ENCODE results near the gene COQ3. TPM values are rescaled to one million over a fixed set of nuclear protein-coding genes. Genes with fewer than 3 reads are reported as not detected.

COQ3 gene
- total RNA-seq, 1 experiment from 2014 or later, result 10.9 TPM

DNA sequence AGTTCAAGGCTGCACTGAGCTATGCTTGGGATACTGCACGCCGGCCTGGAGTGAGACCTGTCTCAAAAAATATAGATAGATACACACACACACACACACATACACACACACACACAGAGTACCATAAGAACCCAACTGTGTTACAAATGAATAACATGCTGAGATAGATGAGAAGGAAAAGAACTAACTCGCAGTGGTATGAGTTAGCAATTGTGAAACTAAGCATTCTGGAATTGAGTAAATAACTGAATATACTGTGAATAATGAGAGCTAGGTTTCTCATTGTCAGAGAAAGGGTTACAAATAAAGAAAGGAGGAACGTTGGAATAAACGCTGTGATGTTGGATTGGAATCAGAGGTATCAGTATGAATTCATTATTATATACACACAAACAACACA is 30.0 kb downstream of the COQ3 start:
- Histone ChIP-seq H3K27me3 (ENCODE audit: insufficient read depth, low read length) (no peaks in the 10 kb centered on the region), H4K8ac (replicated peaks; ENCODE audit: insufficient read length, low read depth, low read length) (no peak overlapping the region), H2AFZ (ENCODE audit: low read length) (no peak overlapping the region), H3K23me2 (ENCODE audit: insufficient read length, low read depth, low read length, poor library complexity, severe bottlenecking) (no peaks in the 10 kb centered on the region), H3K18ac (ENCODE audit: insufficient read length, low read depth, low read length) (no peak overlapping the region), H2BK20ac (ENCODE audit: low read depth, low read length, poor library complexity, severe bottlenecking) (no peak overlapping the region), H2BK12ac (ENCODE audit: insufficient read length, low read depth, low read length) (no peak overlapping the region), H4K5ac (ENCODE audit: insufficient read length, low read depth, low read length) (no peak overlapping the region), H3K14ac (ENCODE audit: insufficient read depth, low read length) (no peak overlapping the region), H3K9me3 (ENCODE audit: control insufficient read depth, low read depth, low read length) (no peaks in the 10 kb centered on the region), H4K91ac (ENCODE audit: insufficient read length, low read depth, low read length) (no peak overlapping the region), H3K79me2 (ENCODE audit: insufficient read depth, low read length) (no peaks in the 10 kb centered on the region), H3K9ac (ENCODE audit: extremely low read depth, insufficient read length, low read length) (no peak overlapping the region), H3K23ac (ENCODE audit: insufficient read length, low read depth, low read length) (no peak overlapping the region), H2BK120ac (ENCODE audit: low read depth, low read length, poor library complexity, severe bottlenecking) (no peak overlapping the region), H3K27ac (ENCODE audit: insufficient read length, low read depth, low read length) (no peak overlapping the region), H3T11ph (ENCODE audit: low read length) (no peak overlapping the region), H2BK5ac (ENCODE audit: insufficient read length, low read length) (no peak overlapping the region), H3K4ac (ENCODE audit: low read depth, low read length) (no peak overlapping the region), H3K4me1 (ENCODE audit: insufficient read depth, low read length) (no peaks in the 10 kb centered on the region), H2AK5ac (ENCODE audit: insufficient read length, low read length) (no peak overlapping the region), H4K20me1 (ENCODE audit: control insufficient read depth, insufficient read depth, insufficient read length) (no peaks in the 10 kb centered on the region), H3K56ac (ENCODE audit: insufficient read length, low read depth, low read length) (no peak overlapping the region), H3K4me2 (ENCODE audit: insufficient read depth, insufficient read length, low read length) (no peak overlapping the region), H2BK15ac (ENCODE audit: low read depth, low read length) (no peak overlapping the region), H3K79me1 (ENCODE audit: insufficient read depth, low read depth, low read length, poor library complexity, severe bottlenecking) (no peaks in the 10 kb centered on the region)
- H3K4me3 Mint-ChIP-seq, result no peak overlapping the region
- H3K27ac Mint-ChIP-seq, result no peak overlapping the region
- H3K36me3 Mint-ChIP-seq (ENCODE audit: insufficient read depth in 1 of 3, low read depth in 3 of 3), result no peaks in the 10 kb centered on the region
- H3K27me3 Mint-ChIP-seq (ENCODE audit: low read depth), result no peaks in the 10 kb centered on the region; the same call in 1 of the 2 replicates
- peaks cover 4% of the 10 kb centered on the region in 2 experiments; a peak in 3 of 4 replicates for H3K4me1 Mint-ChIP-seq
- no peaks in the 10 kb centered on the region for H3K9me3 Mint-ChIP-seq
- TF ChIP-seq, protein P1, sequence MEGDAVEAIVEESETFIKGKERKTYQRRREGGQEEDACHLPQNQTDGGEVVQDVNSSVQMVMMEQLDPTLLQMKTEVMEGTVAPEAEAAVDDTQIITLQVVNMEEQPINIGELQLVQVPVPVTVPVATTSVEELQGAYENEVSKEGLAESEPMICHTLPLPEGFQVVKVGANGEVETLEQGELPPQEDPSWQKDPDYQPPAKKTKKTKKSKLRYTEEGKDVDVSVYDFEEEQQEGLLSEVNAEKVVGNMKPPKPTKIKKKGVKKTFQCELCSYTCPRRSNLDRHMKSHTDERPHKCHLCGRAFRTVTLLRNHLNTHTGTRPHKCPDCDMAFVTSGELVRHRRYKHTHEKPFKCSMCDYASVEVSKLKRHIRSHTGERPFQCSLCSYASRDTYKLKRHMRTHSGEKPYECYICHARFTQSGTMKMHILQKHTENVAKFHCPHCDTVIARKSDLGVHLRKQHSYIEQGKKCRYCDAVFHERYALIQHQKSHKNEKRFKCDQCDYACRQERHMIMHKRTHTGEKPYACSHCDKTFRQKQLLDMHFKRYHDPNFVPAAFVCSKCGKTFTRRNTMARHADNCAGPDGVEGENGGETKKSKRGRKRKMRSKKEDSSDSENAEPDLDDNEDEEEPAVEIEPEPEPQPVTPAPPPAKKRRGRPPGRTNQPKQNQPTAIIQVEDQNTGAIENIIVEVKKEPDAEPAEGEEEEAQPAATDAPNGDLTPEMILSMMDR (conservative IDR thresholded peaks at IDR 0.05), result no peak
- no CpG with 5 or more reads among the region's 5 CpGs for WGBS (ENCODE audit: extremely low coverage, insufficient read length, low lambda C conversion rate)
- no peak for DNase-seq

All from H9 (cell line).